HCT116 (cell line): Measurements from ENCODE around the gene DDX47. TPM values are rescaled to one million over a fixed set of nuclear protein-coding genes. Genes with fewer than 3 reads are reported as not detected.

Experiments used
- ATAC-seq: fragments of 200-7000 bp; cut with Tn5 transposase; 2 replicates; pipeline ENCODE4 v1.9.1; 2020; ENCODE audit warnings: mild to moderate bottlenecking, moderate library complexity
- BruUV-seq: library from RNA; stranded (reverse); fragments of 400-500 nt; replicated peaks from 2 replicates; lab custom pipeline; 2021; lab: Mats Ljungman, UMichigan
- CTCF ChIA-PET: fragments of 300-600 bp; sonication (Branson Sonifier 250); formaldehyde crosslinking; loops from one replicate; lab custom pipeline; 2021; ENCODE audit warnings: antibody characterized with exemption; lab: Charles Lee
- POLR2A ChIA-PET: fragments of 300-600, 350-600 bp; sonication (Branson Sonifier 250); formaldehyde crosslinking; loops from one replicate; lab custom pipeline; 2021; ENCODE audit warnings: antibody characterized with exemption; lab: Charles Lee
- RAD21 ChIA-PET, 2 experiments: fragments of 300-600 bp; sonication (Branson Sonifier 250); formaldehyde crosslinking; loops; one replicate each; lab custom pipeline; 2023; ENCODE audit warnings: low total read pairs in 2 of 2; ENCODE audit not compliant: uncharacterized antibody in 2 of 2, unreplicated experiment in 2 of 2, low non-redundant PET in 1 of 2; lab: Charles Lee
- DNase-seq: peaks from one replicate; pipeline ENCODE4 v3.0.0-alpha.2; 2010; ENCODE audit warnings: low read depth, low spot score
- H2AFZ ChIP-seq: fragments of 200-600 bp; shearing (Covaris generic), sonication (generic); 2 replicates; pipeline ENCODE4 v1.6.1; 2017; ENCODE audit warnings: low read depth, mixed run types, mixed read lengths, antibody characterized with exemption, low read length; ENCODE audit not compliant: poor library complexity, severe bottlenecking
- H3K27ac ChIP-seq: 2 replicates; pipeline ENCODE4 v1.5.1; 2012; ENCODE audit warnings: low read depth, low read length
- H3K27me3 ChIP-seq: fragments of 200-600 bp; sonication (generic); 2 replicates; pipeline ENCODE4 v1.6.1; 2016; ENCODE audit warnings: mixed run types, low read length, mixed read lengths; ENCODE audit not compliant: insufficient read depth
- H3K36me3 ChIP-seq, 2 experiments: fragments of 200-500 bp in 1 of 2; fragments of 200-600 bp in 1 of 2; sonication (Bioruptor generic) in 1 of 2; sonication (generic) in 1 of 2; 2 replicates each; pipeline versions ENCODE4 v1.5.1 to v1.6.1; 2014 to 2016; ENCODE audit warnings: low read length in 2 of 2, inconsistent platforms in 1 of 2, mixed read lengths in 1 of 2, mixed run types in 1 of 2; ENCODE audit not compliant: insufficient read depth in 2 of 2, control insufficient read depth in 1 of 2
- H3K4me1 ChIP-seq, 2 experiments: fragments of 200-600 bp in 1 of 2; sonication (generic) in 1 of 2; 2 replicates each; pipeline versions ENCODE4 v1.5.1 to v1.6.1; 2012 to 2017; ENCODE audit warnings: low read length in 2 of 2, inconsistent platforms in 1 of 2, mild to moderate bottlenecking in 1 of 2, mixed read lengths in 1 of 2, mixed run types in 1 of 2, moderate library complexity in 1 of 2; ENCODE audit not compliant: insufficient read depth in 2 of 2, control insufficient read depth in 1 of 2
- H3K4me2 ChIP-seq: fragments of 200-600 bp; sonication (generic); 2 replicates; pipeline ENCODE4 v1.6.1; 2017; ENCODE audit warnings: mixed run types, low read length, mixed read lengths
- H3K4me3 ChIP-seq, 2 experiments: fragments of 200-600 bp in 1 of 2; sonication (generic) in 1 of 2; replicated peaks in 1 of 2; 2 replicates each; pipeline ENCODE4 v1.5.1; 2011 to 2016; ENCODE audit warnings: low read length in 2 of 2, control low read depth in 1 of 2, low read depth in 1 of 2, mild to moderate bottlenecking in 1 of 2, mixed read lengths in 1 of 2, mixed run types in 1 of 2
- H3K79me2 ChIP-seq: fragments of 200-600 bp; sonication (generic); 2 replicates; pipeline ENCODE4 v1.6.1; 2017; ENCODE audit warnings: mild to moderate bottlenecking, mixed run types, low read length, moderate library complexity, mixed read lengths; ENCODE audit not compliant: insufficient read depth
- H3K9ac ChIP-seq: fragments of 200-600 bp; sonication (generic); 2 replicates; pipeline ENCODE4 v1.6.1; 2016; ENCODE audit warnings: low read length, mixed read lengths
- H3K9me2 ChIP-seq: fragments of 200-600 bp; sonication (generic), shearing (Covaris generic); 2 replicates; pipeline ENCODE4 v1.6.1; 2017; ENCODE audit warnings: mixed run types, mild to moderate bottlenecking, moderate library complexity; ENCODE audit not compliant: insufficient read depth
- H3K9me3 ChIP-seq, 2 experiments: fragments of 200-500 bp in 1 of 2; fragments of 200-600 bp in 1 of 2; sonication (Bioruptor generic) in 1 of 2; sonication (generic) in 1 of 2; 2 replicates each; pipeline ENCODE4 v1.6.1; 2014 to 2017; ENCODE audit warnings: low read length in 2 of 2, mixed read lengths in 2 of 2, inconsistent platforms in 1 of 2, low read depth in 1 of 2, mild to moderate bottlenecking in 1 of 2, mixed run types in 1 of 2, moderate library complexity in 1 of 2; ENCODE audit not compliant: control insufficient read depth in 1 of 2, insufficient read depth in 1 of 2
- H4K20me1 ChIP-seq: fragments of 200-600 bp; sonication (generic), shearing (Covaris generic); 2 replicates; pipeline ENCODE4 v1.6.1; 2017; ENCODE audit warnings: mixed run types, mild to moderate bottlenecking, moderate library complexity; ENCODE audit not compliant: insufficient read depth
- CBX3 ChIP-seq: IDR thresholded peaks from 2 replicates; pipeline ENCODE4 v1.6.1; 2012; ENCODE audit warnings: low read depth
- CEBPB ChIP-seq: IDR thresholded peaks from 2 replicates; pipeline ENCODE4 v1.6.1; 2012; ENCODE audit warnings: low read depth
- EGR1 ChIP-seq: IDR thresholded peaks from 2 replicates; pipeline ENCODE4 v1.6.1; 2012; ENCODE audit warnings: low read depth
- ELF1 ChIP-seq: IDR thresholded peaks from 2 replicates; pipeline ENCODE4 v1.6.1; 2012; ENCODE audit warnings: low read depth, borderline replicate concordance
- EZH2 ChIP-seq: fragments of 200-600 bp; sonication (generic); IDR thresholded peaks from 2 replicates; pipeline ENCODE4 v1.6.1; 2017; ENCODE audit warnings: antibody characterized with exemption, mixed run types
- EZH2phosphoT487 ChIP-seq: fragments of 200-600 bp; IDR thresholded peaks from 2 replicates; pipeline ENCODE4 v1.6.1; 2018; ENCODE audit warnings: antibody characterized with exemption, borderline replicate concordance
- FOSL1 ChIP-seq: IDR thresholded peaks from 2 replicates; pipeline ENCODE4 v1.6.1; 2012; ENCODE audit warnings: low read depth
- JUND ChIP-seq: IDR thresholded peaks from 2 replicates; pipeline ENCODE4 v1.6.1; 2012
- MAX ChIP-seq: IDR thresholded peaks from 2 replicates; pipeline ENCODE4 v1.6.1; 2012
- POLR2A ChIP-seq: IDR thresholded peaks from 2 replicates; pipeline ENCODE4 v1.7.0; 2011; ENCODE audit warnings: borderline replicate concordance; ENCODE audit not compliant: insufficient read depth, insufficient read length; ENCODE audit errors: extremely low read depth
- POLR2AphosphoS5 ChIP-seq: IDR thresholded peaks from 2 replicates; pipeline ENCODE4 v1.6.1; 2011; ENCODE audit warnings: mild to moderate bottlenecking, low read depth, low read length, moderate library complexity
- RAD21 ChIP-seq: IDR thresholded peaks from 2 replicates; pipeline ENCODE4 v1.6.1; 2012; ENCODE audit warnings: low read depth, mild to moderate bottlenecking
- SRF ChIP-seq: IDR thresholded peaks from 2 replicates; pipeline ENCODE4 v1.6.1; 2012; ENCODE audit warnings: low read depth
- YY1 ChIP-seq: IDR thresholded peaks from 2 replicates; pipeline ENCODE4 v1.6.1; 2011; ENCODE audit warnings: low read length, low read depth, moderate library complexity, mild to moderate bottlenecking; ENCODE audit not compliant: insufficient replicate concordance; ENCODE audit errors: extremely low read depth
- ZNF274 ChIP-seq: fragments of 200-500 bp; sonication (Bioruptor generic); IDR thresholded peaks from 2 replicates; pipeline ENCODE4 v1.6.1; 2014; ENCODE audit warnings: mild to moderate bottlenecking, low read depth, low read length, inconsistent platforms
- intact Hi-C: fragments of 100-400 bp; cut with micrococcal nuclease; formaldehyde crosslinking; loops from 2 replicates; pipeline ENCODE4 v1.10.0; 2022
- total RNA-seq: library from RNA; stranded (reverse); gene quantifications from one replicate; pipeline ENCODE4 v1.2.1, GENCODE V29; 2021; ENCODE audit not compliant: unreplicated experiment
- TF ChIP-seq, protein P1 (sequence below): IDR thresholded peaks from 2 replicates; pipeline ENCODE4 v1.6.1; 2011; ENCODE audit warnings: mild to moderate bottlenecking, low read length, moderate library complexity; ENCODE audit not compliant: insufficient replicate concordance; ENCODE audit errors: extremely low read depth
- TF ChIP-seq, protein P2 (sequence below): IDR thresholded peaks from 2 replicates; pipeline ENCODE4 v1.6.1; 2012
- TF ChIP-seq, protein P3 (sequence below): IDR thresholded peaks from 2 replicates; pipeline ENCODE4 v1.6.1; 2012; ENCODE audit warnings: low read depth

DDX47 gene
- total RNA-seq, 1 experiment from 2014 or later: 103 TPM

GRCh38 chr12:12837813-12838153 is 24.6 kb downstream of the DDX47 start (continued):
- TF ChIP-seq ZNF274 (no peak), FOSL1 (no peak), EZH2 (no peak), EZH2phosphoT487 (no peak), CBX3 (no peak)

DNA sequence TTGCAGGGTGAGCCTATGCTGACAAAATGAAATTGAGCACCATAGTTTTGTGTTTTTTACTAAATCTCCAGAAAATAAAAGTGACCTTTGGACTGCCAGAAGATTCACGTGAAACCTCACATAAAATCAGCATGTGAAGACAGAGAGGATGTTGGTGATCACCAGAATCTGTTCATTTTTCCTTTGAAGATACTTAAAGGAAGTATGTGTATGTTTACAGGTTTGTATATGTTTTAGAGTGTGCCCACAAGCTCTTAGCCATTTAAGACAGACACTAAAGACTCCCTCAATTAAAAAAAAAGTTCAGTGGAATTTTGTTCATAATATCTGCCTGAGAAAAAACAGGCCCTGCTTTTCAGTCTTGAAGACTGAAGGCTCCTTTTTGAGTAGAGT is 25.9 kb downstream of the DDX47 start:
- RAD21 ChIA-PET: interaction anchor here in 1 of 2 experiments (1.1 to 3.1 kb wide), 2 partner anchors 48 to 52 kb away, joined by 3 to 12 read pairs; partner anchors contain the start of gene GPRC5A
- Histone ChIP-seq H3K9ac (peak overlapping the region; percentile 66), H3K9me2 (no peaks in the 10 kb centered on the region), H2AFZ (no peak overlapping the region), H3K79me2 (peaks cover 12% of the 10 kb centered on the region), H3K4me1 (peaks cover 84 to 96% of the 10 kb centered on the region in 2 experiments), H3K9me3 (no peaks in the 10 kb centered on the region), H3K4me3 (no peak overlapping the region), H3K27me3 (no peaks in the 10 kb centered on the region), H3K27ac (peak overlapping the region; percentile 85), H3K4me2 (peak overlapping the region; percentile 77), H3K36me3 (0 out of 4 replicates have a peak, but pooled peaks cover 0 to 13% of the 10 kb centered on the region in 2 experiments), H4K20me1 (no peaks in the 10 kb centered on the region)
- POLR2A ChIA-PET: interaction anchor here (1.0 to 5.3 kb wide), 5 partner anchors 30 to 61 kb away, joined by 4 to 66 read pairs (median 18); partner anchors contain the start of gene GPRC5A
- no peak for DNase-seq
- TF ChIP-seq RAD21 (no peak), JUND (no peak), POLR2A (no peak), YY1 (no peak), EZH2phosphoT487 (no peak), CBX3 (no peak), MAX (no peak; the same call in 1 of the 2 replicates), ZNF274 (no peak), SRF (no peak), ELF1 (no peak), FOSL1 (no peak), CEBPB (no peak), POLR2AphosphoS5 (no peak), EGR1 (no peak)
- TF ChIP-seq, protein P1, sequence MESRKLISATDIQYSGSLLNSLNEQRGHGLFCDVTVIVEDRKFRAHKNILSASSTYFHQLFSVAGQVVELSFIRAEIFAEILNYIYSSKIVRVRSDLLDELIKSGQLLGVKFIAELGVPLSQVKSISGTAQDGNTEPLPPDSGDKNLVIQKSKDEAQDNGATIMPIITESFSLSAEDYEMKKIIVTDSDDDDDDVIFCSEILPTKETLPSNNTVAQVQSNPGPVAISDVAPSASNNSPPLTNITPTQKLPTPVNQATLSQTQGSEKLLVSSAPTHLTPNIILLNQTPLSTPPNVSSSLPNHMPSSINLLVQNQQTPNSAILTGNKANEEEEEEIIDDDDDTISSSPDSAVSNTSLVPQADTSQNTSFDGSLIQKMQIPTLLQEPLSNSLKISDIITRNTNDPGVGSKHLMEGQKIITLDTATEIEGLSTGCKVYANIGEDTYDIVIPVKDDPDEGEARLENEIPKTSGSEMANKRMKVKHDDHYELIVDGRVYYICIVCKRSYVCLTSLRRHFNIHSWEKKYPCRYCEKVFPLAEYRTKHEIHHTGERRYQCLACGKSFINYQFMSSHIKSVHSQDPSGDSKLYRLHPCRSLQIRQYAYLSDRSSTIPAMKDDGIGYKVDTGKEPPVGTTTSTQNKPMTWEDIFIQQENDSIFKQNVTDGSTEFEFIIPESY: no peak
- TF ChIP-seq, protein P2, sequence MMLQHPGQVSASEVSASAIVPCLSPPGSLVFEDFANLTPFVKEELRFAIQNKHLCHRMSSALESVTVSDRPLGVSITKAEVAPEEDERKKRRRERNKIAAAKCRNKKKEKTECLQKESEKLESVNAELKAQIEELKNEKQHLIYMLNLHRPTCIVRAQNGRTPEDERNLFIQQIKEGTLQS: no peak
- TF ChIP-seq, protein P3, sequence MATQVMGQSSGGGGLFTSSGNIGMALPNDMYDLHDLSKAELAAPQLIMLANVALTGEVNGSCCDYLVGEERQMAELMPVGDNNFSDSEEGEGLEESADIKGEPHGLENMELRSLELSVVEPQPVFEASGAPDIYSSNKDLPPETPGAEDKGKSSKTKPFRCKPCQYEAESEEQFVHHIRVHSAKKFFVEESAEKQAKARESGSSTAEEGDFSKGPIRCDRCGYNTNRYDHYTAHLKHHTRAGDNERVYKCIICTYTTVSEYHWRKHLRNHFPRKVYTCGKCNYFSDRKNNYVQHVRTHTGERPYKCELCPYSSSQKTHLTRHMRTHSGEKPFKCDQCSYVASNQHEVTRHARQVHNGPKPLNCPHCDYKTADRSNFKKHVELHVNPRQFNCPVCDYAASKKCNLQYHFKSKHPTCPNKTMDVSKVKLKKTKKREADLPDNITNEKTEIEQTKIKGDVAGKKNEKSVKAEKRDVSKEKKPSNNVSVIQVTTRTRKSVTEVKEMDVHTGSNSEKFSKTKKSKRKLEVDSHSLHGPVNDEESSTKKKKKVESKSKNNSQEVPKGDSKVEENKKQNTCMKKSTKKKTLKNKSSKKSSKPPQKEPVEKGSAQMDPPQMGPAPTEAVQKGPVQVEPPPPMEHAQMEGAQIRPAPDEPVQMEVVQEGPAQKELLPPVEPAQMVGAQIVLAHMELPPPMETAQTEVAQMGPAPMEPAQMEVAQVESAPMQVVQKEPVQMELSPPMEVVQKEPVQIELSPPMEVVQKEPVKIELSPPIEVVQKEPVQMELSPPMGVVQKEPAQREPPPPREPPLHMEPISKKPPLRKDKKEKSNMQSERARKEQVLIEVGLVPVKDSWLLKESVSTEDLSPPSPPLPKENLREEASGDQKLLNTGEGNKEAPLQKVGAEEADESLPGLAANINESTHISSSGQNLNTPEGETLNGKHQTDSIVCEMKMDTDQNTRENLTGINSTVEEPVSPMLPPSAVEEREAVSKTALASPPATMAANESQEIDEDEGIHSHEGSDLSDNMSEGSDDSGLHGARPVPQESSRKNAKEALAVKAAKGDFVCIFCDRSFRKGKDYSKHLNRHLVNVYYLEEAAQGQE: no peak
- BruUV-seq: no TSS peak
- intact Hi-C loops: no loop called here
- CTCF ChIA-PET: interaction anchor here (1.3 to 2.7 kb wide), 4 partner anchors 25 to 76 kb away, joined by 3 to 29 read pairs (median 4); partner anchors contain the start of gene GPRC5A
- no peak for ATAC-seq
